ENCODE data around the gene SPTSSB. TPM values are rescaled to one million over a fixed set of nuclear protein-coding genes. Genes with fewer than 3 reads are reported as not detected.
A peak's percentile ranks its signal among the peaks of the same experiment; 100 is the strongest.

SPTSSB gene
- total RNA-seq, 1 donor, result 0.45 TPM

GRCh38 chr3:161372321-161373260 lies 1.3 kb upstream of the SPTSSB start:
- DNase-seq (ENCODE audit: low read depth), result no peak
- TF ChIP-seq CTCF (IDR thresholded peaks at IDR 0.05; ENCODE audit: insufficient read depth, low read length), result no peak

GRCh38 chr3:161369531-161369930 lies 1.8 kb downstream of the SPTSSB start:
- no peak for DNase-seq (ENCODE audit: low read depth)
- no peak for TF ChIP-seq CTCF (IDR thresholded peaks at IDR 0.05; ENCODE audit: insufficient read depth, low read length)

More at GRCh38 chr3:161372321-161373260, 1.3 kb upstream of the SPTSSB start:
- peak overlapping the region; percentile 53 for H3K4me3 ChIP-seq (ENCODE audit: low read depth, low read length)

GRCh38 chr3:161366094-161366493 lies 5.2 kb downstream of the SPTSSB start:
- TF ChIP-seq CTCF (IDR thresholded peaks at IDR 0.05; ENCODE audit: insufficient read depth, low read length), result no peak
- H3K4me3 ChIP-seq (ENCODE audit: low read depth, low read length), result no peak overlapping the region
- no peak for DNase-seq (ENCODE audit: low read depth)

More at GRCh38 chr3:161369531-161369930, 1.8 kb downstream of the SPTSSB start:
- no peak overlapping the region for H3K4me3 ChIP-seq (ENCODE audit: low read depth, low read length)

- TF ChIP-seq CTCF (IDR thresholded peaks at IDR 0.05; ENCODE audit: insufficient read depth, low read length), result no peak
- no peak for DNase-seq (ENCODE audit: low read depth)
- H3K4me3 ChIP-seq (ENCODE audit: low read depth, low read length), result no peak overlapping the region
Observed at GRCh38 chr3:161358488-161358887, 12.8 kb downstream of the SPTSSB start.

GRCh38 chr3:161356287-161356686 lies 15.0 kb downstream of the SPTSSB start:
- no peak for TF ChIP-seq CTCF (IDR thresholded peaks at IDR 0.05; ENCODE audit: insufficient read depth, low read length)
- H3K4me3 ChIP-seq (ENCODE audit: low read depth, low read length), result no peak overlapping the region
- DNase-seq (ENCODE audit: low read depth), result no peak

GRCh38 chr3:161355508-161355907 lies 15.8 kb downstream of the SPTSSB start:
- no peak overlapping the region for H3K4me3 ChIP-seq (ENCODE audit: low read depth, low read length)
- no peak for DNase-seq (ENCODE audit: low read depth)
- TF ChIP-seq CTCF (IDR thresholded peaks at IDR 0.05; ENCODE audit: insufficient read depth, low read length), result no peak

All from fibroblast of the aortic adventitia (primary cell).